IPS-18a (cell line): Measurements from ENCODE around the gene GSTA1.
"Not testable (repeated sequence)": the region's sequence is repeated elsewhere in the genome, so short reads cannot be mapped to it uniquely, and the experiment has no call there.

Experiments
- H3K27ac ChIP-seq: one replicate; pipeline ENCODE4 v1.5.1; 2013; ENCODE audit warnings: low read length
- H3K27me3 ChIP-seq: one replicate; pipeline ENCODE4 v1.6.1; 2013; ENCODE audit warnings: mild to moderate bottlenecking, low read length; ENCODE audit not compliant: control insufficient read depth, insufficient read depth
- H3K36me3 ChIP-seq: one replicate; pipeline ENCODE4 v1.6.1; 2013; ENCODE audit warnings: low read depth, low read length; ENCODE audit not compliant: control insufficient read depth
- H3K4me1 ChIP-seq: one replicate; pipeline ENCODE4 v1.6.1; 2013; ENCODE audit warnings: low read depth, low read length; ENCODE audit not compliant: control insufficient read depth
- H3K4me3 ChIP-seq: one replicate; pipeline ENCODE4 v1.5.1; 2013; ENCODE audit warnings: low read length
- H3K9ac ChIP-seq: one replicate; pipeline ENCODE4 v1.6.1; 2013; ENCODE audit warnings: mild to moderate bottlenecking, low read length, moderate library complexity
- H3K9me3 ChIP-seq: one replicate; pipeline ENCODE4 v1.6.1; 2013; ENCODE audit warnings: low read depth, low read length; ENCODE audit not compliant: control insufficient read depth

Gene GSTA1

DNA sequence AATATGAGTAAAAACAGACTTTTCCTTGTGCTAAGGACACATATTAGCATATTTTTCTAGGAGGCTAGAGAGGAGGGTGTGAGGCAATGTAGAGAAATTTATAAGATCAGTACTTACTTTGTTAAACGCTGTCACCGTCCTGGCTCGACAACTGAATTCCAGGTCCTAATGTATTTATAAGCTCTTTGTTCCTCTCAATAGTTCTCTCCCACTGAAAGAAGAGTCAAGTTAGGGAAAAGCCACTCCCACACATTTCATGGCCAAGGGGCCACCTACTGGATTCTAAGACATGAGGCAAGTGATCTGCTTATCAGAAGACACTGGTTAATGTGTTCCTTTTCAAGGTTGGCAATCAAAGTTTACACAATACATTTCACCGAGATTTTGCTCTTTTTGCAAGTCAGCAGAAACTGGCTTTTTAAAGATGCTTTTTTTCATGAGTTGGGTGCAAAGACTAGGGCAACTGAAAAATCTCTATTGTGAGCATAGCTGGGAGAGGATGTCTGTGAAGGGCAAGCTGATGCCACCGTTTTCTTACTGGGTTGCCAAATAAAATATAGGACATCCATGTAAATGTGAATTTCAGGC is at the start of gene GSTA1:
Gene GSTA1, minus strand, starts transcription at position 149 of the 588 bp plus-strand sequence. CDS start 4,549 bp downstream, outside the sequence.
- H3K27ac ChIP-seq, H3K9ac ChIP-seq, H3K9me3 ChIP-seq, H3K36me3 ChIP-seq, H3K4me3 ChIP-seq, H3K4me1 ChIP-seq, H3K27me3 ChIP-seq: not testable (repeated sequence)

DNA sequence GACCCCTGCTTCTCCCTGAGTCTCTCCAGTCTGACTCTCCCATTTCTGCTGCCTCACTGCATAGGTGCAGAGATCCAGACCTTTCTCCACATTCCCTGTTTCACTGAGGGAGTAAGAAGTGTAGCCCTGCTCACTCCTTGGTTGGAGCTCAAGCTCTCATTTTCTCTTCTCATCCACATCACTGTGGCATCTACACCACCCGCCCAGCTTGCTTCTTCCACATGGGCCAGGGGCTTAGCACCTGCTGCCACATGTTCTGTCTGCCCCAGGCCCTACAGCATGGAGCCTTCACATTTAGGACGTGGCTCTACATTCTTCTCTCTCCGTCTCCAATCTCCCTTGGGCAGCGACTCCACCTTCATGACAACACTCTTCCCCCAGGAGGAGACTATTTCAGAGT is 45.5 kb upstream of the GSTA1 start:
- H3K4me3 ChIP-seq = no peak overlapping the region
- H3K27me3 ChIP-seq = no peaks in the 10 kb centered on the region
- H3K9ac ChIP-seq = no peak overlapping the region
- H3K27ac ChIP-seq = no peak overlapping the region
- no peaks in the 10 kb centered on the region for H3K36me3 ChIP-seq
- no peaks in the 10 kb centered on the region for H3K4me1 ChIP-seq
- peaks cover 4% of the 10 kb centered on the region for H3K9me3 ChIP-seq

DNA sequence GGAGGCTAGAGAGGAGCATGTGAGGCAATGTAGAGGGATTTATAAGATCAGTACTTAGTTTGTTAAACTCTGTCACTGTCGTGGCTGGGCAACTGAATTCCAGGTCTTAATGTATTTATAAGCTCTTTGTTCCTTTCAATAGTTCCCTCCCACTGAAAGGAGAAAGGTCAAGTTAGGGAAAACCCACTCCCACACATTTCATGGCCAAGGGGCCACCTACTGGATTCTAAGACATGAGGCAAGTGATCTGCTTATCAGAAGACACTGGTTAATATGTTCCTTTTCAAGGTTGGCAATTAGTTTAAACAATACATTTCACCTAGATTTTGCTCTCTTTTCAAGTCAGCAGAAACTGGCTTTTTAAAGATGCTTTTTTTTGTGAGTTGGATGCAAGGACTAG is 42.4 kb upstream of the GSTA1 start:
- no peaks in the 10 kb centered on the region for H3K4me1 ChIP-seq

DNA sequence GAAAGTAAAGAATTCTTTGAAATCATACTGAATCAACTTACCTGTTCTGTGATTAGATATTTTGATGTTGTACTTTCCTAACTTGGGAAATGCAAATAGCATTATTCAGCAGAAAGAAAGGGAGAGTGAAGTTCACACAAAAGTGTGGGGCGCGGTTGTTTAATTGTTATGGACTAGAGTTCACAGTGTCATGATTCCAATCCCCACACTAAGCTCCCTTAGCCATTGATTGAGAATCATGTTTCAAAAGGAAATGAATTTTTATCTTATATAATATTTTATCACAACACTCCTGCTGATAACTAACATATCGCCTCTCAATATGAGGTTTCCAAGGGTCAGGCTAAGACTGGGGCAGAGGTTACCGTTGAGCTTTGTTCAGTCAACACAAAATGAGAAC is 40.0 kb upstream of the GSTA1 start:
- Histone ChIP-seq H3K4me3 (no peak overlapping the region), H3K9me3 (peaks cover 4% of the 10 kb centered on the region), H3K9ac (no peak overlapping the region), H3K36me3 (no peaks in the 10 kb centered on the region), H3K27ac (no peak overlapping the region), H3K27me3 (no peaks in the 10 kb centered on the region), H3K4me1 (no peaks in the 10 kb centered on the region)

More for the DNA sequence above, 42.4 kb upstream of the GSTA1 start:
- no peaks in the 10 kb centered on the region for H3K27me3 ChIP-seq
- no peak overlapping the region for H3K4me3 ChIP-seq
- no peak overlapping the region for H3K9ac ChIP-seq
- H3K27ac ChIP-seq = no peak overlapping the region
- peaks cover 4% of the 10 kb centered on the region for H3K9me3 ChIP-seq
- no peaks in the 10 kb centered on the region for H3K36me3 ChIP-seq

DNA sequence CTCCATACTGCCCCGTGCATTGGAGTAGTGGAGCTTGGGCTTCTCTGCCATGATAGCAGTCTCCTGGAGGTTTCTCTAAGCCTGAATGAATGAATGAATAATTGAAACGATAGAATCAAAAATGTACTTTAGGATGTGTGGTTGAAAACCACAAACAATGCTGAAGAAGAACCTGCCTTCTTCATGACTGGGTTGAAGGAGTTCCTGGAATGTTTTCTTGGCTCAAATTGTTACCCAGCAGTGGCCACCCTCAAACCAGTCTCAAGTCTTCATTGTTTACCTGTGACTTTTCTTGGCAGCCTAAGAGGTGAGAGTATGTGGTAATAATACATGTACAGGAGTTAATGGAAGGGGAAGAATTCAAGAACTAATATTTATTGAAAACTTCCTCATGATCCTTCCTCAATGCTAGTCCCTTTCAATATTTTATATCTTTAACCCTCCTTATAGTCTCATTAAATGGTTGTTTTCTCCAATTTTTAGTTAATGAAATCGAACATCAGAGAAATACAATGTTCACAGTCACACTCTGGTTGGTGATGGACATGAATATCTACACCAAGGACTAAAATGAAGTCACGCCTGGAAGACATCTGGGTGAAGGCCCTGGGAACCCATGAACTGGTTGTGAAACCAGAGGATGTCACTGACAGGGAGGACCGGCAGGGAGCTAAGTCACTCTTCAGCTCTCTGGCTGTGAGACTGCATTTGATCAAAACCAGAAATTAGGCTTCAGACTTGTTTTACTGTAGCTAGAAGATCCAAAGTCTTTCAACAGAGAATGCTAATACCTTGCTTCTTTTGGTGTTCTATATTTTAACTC is 37.4 kb upstream of the GSTA1 start, which contains the start of gene GSTA5:
Gene GSTA5, minus strand, starts transcription at position 51 of the 823 bp plus-strand sequence.
- no peaks in the 10 kb centered on the region for H3K36me3 ChIP-seq
- no peaks in the 10 kb centered on the region for H3K27me3 ChIP-seq
- H3K9ac ChIP-seq = no peak within 1 kb of the TSS
- no peaks in the 10 kb centered on the region for H3K9me3 ChIP-seq
- no peak within 1 kb of the TSS for H3K27ac ChIP-seq
- H3K4me1 ChIP-seq = no peaks in the 10 kb centered on the region
- no peak within 1 kb of the TSS for H3K4me3 ChIP-seq

DNA sequence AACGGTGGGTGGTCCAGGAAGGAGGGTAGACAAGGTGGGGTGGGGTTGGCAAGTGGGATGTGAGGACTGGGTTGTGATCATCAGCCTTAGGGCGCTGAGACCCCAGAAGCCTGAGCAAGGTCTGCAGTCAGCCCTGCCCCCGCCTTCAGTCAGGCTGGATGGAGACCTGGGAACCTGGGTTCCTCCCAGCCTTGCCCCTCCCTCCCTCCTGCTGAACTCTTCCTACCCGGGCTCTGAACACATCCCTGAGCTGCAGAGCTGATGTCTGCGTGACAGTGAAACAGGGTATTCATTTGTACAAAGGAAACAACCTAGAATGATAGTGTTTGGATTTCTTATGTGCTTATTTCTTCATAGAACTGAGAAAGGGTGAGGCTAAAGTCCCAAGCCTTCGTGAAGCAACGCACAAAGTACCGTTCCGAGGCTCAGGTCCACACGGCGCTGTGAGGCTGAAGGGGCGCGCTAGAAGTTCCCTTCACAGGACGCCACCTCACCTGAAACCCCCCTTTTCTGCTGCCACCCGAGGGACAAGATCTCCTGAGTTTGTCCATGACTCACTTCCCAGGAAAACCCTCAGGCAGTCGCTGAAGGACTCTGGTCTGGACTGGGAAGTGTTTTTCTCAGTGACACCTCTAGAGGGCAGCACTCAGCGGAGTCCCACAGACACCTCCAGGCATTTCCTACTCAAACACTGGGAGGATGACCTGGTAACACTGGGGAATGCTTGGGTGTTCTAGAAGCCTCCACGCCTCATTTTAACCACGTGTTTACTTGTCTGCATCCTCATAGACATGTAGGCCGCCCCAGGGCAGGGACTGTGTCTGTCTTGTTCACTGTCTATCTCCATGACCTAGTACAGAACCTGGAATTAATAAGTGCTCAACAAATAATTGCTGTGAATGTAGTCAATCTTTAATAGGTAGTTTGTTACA is 35.8 kb upstream of the GSTA1 start:
- H3K9ac ChIP-seq = no peak overlapping the region

DNA sequence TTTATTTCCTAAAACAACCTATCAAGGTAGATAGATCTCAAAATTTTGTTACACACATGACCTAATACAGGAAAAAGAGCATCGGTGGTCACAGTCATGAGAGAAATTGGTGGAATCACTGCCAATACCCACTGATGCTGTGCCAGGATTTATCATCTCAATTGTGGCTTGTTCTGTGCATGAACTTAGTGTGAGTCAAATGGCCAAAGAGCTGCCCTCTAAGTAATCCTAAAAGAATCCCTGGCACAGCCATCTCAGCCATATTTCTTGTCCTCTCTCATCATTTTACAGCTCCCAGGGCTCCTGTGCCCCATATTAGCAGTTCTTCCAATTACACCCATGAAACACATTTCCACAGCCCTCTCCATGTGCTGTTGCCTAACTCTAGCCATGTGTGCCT is 30.9 kb upstream of the GSTA1 start:
- H3K27ac ChIP-seq = no peak overlapping the region
- H3K36me3 ChIP-seq = no peaks in the 10 kb centered on the region
- H3K27me3 ChIP-seq = no peaks in the 10 kb centered on the region
- H3K4me3 ChIP-seq = no peak overlapping the region
- no peak overlapping the region for H3K9ac ChIP-seq
- H3K4me1 ChIP-seq = no peaks in the 10 kb centered on the region
- H3K9me3 ChIP-seq = no peaks in the 10 kb centered on the region

More for the DNA sequence above, 35.8 kb upstream of the GSTA1 start:
- H3K36me3 ChIP-seq = no peaks in the 10 kb centered on the region
- H3K9me3 ChIP-seq = no peaks in the 10 kb centered on the region
- H3K27me3 ChIP-seq = no peaks in the 10 kb centered on the region
- H3K27ac ChIP-seq = no peak overlapping the region
- no peak overlapping the region for H3K4me3 ChIP-seq
- no peaks in the 10 kb centered on the region for H3K4me1 ChIP-seq

DNA sequence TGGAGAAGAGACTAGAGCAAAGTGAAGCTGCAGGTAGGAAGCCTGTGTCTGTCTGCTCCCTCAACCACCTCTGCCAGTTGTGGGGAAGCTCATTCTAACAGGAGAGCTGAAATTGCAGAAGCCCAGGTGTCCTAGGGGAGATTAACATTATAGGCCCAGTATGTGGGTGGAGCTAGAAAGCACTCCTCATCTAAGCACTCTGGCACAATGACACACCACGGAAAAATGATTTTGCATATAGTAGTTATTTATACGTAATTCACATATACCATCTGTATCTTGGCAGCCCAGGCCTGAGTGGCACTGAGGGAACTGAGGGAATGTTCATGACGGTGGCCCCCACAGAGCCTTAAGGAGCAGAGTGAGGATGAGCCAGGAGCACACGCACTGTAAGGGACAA is 27.3 kb upstream of the GSTA1 start:
- not testable (repeated sequence) for H3K36me3 ChIP-seq, H3K4me1 ChIP-seq, H3K4me3 ChIP-seq, H3K27ac ChIP-seq, H3K9me3 ChIP-seq, H3K27me3 ChIP-seq, H3K9ac ChIP-seq

DNA sequence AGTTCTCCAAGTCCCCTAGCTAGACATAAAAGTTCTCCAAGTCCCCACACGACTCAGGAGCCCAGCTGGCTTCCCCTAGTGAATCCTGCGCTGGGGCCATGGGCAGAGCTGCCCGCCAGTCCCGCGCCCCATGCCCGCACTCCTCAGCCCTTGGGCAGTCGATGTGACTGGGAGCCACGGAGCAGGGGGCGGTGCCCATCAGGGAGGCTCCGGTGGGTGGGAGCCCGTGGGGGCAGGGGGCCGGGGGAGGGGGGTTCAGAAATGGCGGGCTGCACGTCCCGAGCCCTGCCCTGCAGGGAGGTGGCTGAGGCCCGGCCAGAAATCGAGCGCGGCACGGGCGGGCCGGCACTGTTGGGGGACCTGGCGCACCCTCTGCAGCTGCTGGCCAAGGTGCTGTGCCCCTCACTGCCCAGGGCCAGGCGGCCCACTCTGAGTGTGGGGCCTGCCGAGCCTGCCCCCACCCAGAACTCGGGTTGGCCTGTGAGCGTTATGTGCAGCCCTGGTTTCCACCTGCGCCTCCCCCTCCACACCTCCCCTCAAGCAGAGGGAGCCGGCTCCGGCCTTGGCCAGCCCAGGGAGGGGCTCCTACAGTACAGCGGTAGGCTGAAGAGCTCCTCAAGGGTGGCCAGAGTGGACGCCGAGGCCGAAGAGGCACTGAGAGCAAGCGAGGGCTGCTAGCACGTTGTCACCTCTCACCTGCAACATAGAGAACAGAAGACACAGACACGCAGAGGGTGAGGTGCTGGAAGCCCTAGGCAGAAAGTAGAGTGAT is 25.6 kb upstream of the GSTA1 start:
- H3K27ac ChIP-seq = no peak overlapping the region
- H3K4me3 ChIP-seq = no peak overlapping the region
- no peaks in the 10 kb centered on the region for H3K36me3 ChIP-seq
- H3K9ac ChIP-seq = no peak overlapping the region
- no peaks in the 10 kb centered on the region for H3K9me3 ChIP-seq
- H3K4me1 ChIP-seq = no peaks in the 10 kb centered on the region
- no peaks in the 10 kb centered on the region for H3K27me3 ChIP-seq

DNA sequence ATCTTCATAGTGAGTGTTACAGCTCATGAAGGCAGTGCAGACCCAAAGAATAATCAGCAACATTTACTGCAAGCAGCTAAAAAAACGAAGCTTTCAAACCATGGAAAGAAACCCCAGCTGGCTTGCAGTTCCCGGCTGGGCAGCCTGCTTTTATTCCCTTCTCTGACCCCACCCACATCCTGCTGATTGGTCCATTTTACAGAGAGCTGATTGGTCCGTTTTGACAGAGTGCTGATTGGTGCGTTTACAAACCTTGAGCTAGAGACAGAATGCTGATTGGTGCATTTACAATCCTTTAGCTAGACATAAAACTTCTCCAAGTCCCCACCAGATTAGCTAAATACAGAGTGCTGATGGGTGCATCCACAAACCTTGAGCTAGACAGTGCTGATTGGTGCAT is 25.0 kb upstream of the GSTA1 start:
- not testable (repeated sequence) for H3K9ac ChIP-seq, H3K9me3 ChIP-seq, H3K36me3 ChIP-seq

More for the DNA sequence above, 25.0 kb upstream of the GSTA1 start:
- H3K27me3 ChIP-seq, H3K4me1 ChIP-seq, H3K27ac ChIP-seq, H3K4me3 ChIP-seq: not testable (repeated sequence)
